Cardiac muscle cell (in vitro differentiated cells and primary cell): ENCODE data around the gene CNR2. TPM values are rescaled to one million over a fixed set of nuclear protein-coding genes. Genes with fewer than 3 reads are reported as not detected.
A peak's percentile ranks its signal among the peaks of the same experiment; 100 is the strongest.
"Not testable (repeated sequence)": the region's sequence is repeated elsewhere in the genome, so short reads cannot be mapped to it uniquely, and the experiment has no call there.

ENCODE experiments used
- DNase-seq, 2 donors: peaks; one replicate each; pipeline versions ENCODE4 v3.0.0 to v3.0.0-alpha.2; 2010 to 2017; ENCODE audit warnings: low read depth in 1 of 2, low spot score in 1 of 2
- H3K27ac ChIP-seq: fragments of 200-600 bp; sonication (generic); 2 replicates; pipeline ENCODE4 v1.5.1; 2016
- H3K27me3 ChIP-seq: fragments of 200-600 bp; sonication (generic); 2 replicates; pipeline ENCODE4 v1.6.0; 2016; ENCODE audit warnings: control low read depth
- H3K36me3 ChIP-seq: fragments of 200-600 bp; sonication (generic); 2 replicates; pipeline ENCODE4 v1.5.1; 2016; ENCODE audit warnings: control low read depth
- H3K4me1 ChIP-seq: fragments of 200-600 bp; sonication (generic); 2 replicates; pipeline ENCODE4 v1.8.1; 2017; ENCODE audit warnings: low read depth, mild to moderate bottlenecking, mixed run types
- H3K4me3 ChIP-seq: fragments of 200-600 bp; sonication (generic); 2 replicates; pipeline ENCODE4 v1.5.1; 2016; ENCODE audit warnings: mild to moderate bottlenecking
- H3K9me3 ChIP-seq: fragments of 200-600 bp; sonication (generic); 2 replicates; pipeline ENCODE4 v1.5.1; 2017; ENCODE audit warnings: low read depth, mild to moderate bottlenecking, control low read depth
- CTCF ChIP-seq: IDR thresholded peaks from 2 replicates; pipeline ENCODE4 v1.5.1; 2012; ENCODE audit warnings: low read depth, mild to moderate bottlenecking, low read length
- polyA plus RNA-seq: library from polyadenylated mRNA; unstranded; fragments of >200 nt; fragmentation: Nextera tagmentation; extraction: Ambion mirVana; gene quantifications from 2 replicates; pipeline ENCODE4 v1.2.1, GENCODE V29; 2016
- total RNA-seq: library from RNA; depleted of rRNA; stranded (reverse); fragments of >200 nt; gene quantifications from 2 replicates; pipeline ENCODE4 v1.2.3, GENCODE V29; 2016

Gene CNR2
- total and polyA plus RNA-seq, 2 experiments from 2014 or later, result not detected

- no peaks in the 10 kb centered on the region for H3K9me3 ChIP-seq
- H3K4me1 ChIP-seq, result no peaks in the 10 kb centered on the region
- no peaks in the 10 kb centered on the region for H3K27me3 ChIP-seq
- H3K4me3 ChIP-seq, result no peak overlapping the region
- no peak for TF ChIP-seq CTCF
- DNase-seq, result no peak
- peaks cover 5% of the 10 kb centered on the region for H3K36me3 ChIP-seq
- no peak overlapping the region for H3K27ac ChIP-seq
Observed at GRCh38 chr1:23848673-23849616, 64.2 kb downstream of the CNR2 start.

GRCh38 chr1:23847482-23848095 lies 65.6 kb downstream of the CNR2 start:
- not testable (repeated sequence) for H3K9me3 ChIP-seq, H3K36me3 ChIP-seq, H3K27me3 ChIP-seq, H3K4me1 ChIP-seq, H3K4me3 ChIP-seq, H3K27ac ChIP-seq, DNase-seq

- peaks cover 7% of the 10 kb centered on the region for H3K27me3 ChIP-seq
- no peaks in the 10 kb centered on the region for H3K4me1 ChIP-seq
- no peaks in the 10 kb centered on the region for H3K9me3 ChIP-seq
- no peak for TF ChIP-seq CTCF
- no peak overlapping the region for H3K4me3 ChIP-seq
- H3K27ac ChIP-seq, result no peak overlapping the region
- no peak for DNase-seq
- peaks cover 5% of the 10 kb centered on the region for H3K36me3 ChIP-seq
Observed at GRCh38 chr1:23845163-23845562, 68.0 kb downstream of the CNR2 start.

- H3K36me3 ChIP-seq, result peaks cover 5% of the 10 kb centered on the region
- DNase-seq, result no peak
- H3K4me1 ChIP-seq, result peaks cover 3% of the 10 kb centered on the region
- H3K27ac ChIP-seq, result no peak overlapping the region
- peaks cover 7% of the 10 kb centered on the region for H3K27me3 ChIP-seq
- H3K9me3 ChIP-seq, result no peaks in the 10 kb centered on the region
- TF ChIP-seq CTCF, result no peak
- no peak overlapping the region for H3K4me3 ChIP-seq
Observed at GRCh38 chr1:23843644-23844043, 69.5 kb downstream of the CNR2 start.

GRCh38 chr1:23838401-23838866 lies 74.7 kb downstream of the CNR2 start:
- DNase-seq, result peak; percentile 64 to 66
- Histone ChIP-seq H3K4me3 (peak overlapping the region; percentile 29), H3K9me3 (no peaks in the 10 kb centered on the region), H3K27ac (no peak overlapping the region), H3K4me1 (peaks cover 3% of the 10 kb centered on the region), H3K27me3 (peaks cover 24% of the 10 kb centered on the region), H3K36me3 (no peaks in the 10 kb centered on the region)
- TF ChIP-seq CTCF, result no peak

- peak in 1 of 2 donors; percentile 5 for DNase-seq
- Histone ChIP-seq H3K27ac (no peak overlapping the region), H3K27me3 (peaks cover 24% of the 10 kb centered on the region), H3K4me3 (no peak overlapping the region), H3K36me3 (no peaks in the 10 kb centered on the region), H3K4me1 (peaks cover 3% of the 10 kb centered on the region), H3K9me3 (no peaks in the 10 kb centered on the region)
- TF ChIP-seq CTCF, result no peak
Observed at GRCh38 chr1:23837908-23838307, 75.3 kb downstream of the CNR2 start.
